DMS 273 treated with DMSO at 0.1 percent for 48 hours (cell line): ENCODE data around the gene DCDC1.
"Not testable (repeated sequence)": the region's sequence is repeated elsewhere in the genome, so short reads cannot be mapped to it uniquely, and the experiment has no call there.

ENCODE experiments used
- DNase-seq: peaks from one replicate; lab custom pipeline; 2025; lab: John Stamatoyannopoulos, UW

DCDC1 gene

GRCh38 chr11:31328697-31329096 lies 40.8 kb downstream of the DCDC1 start:
- DNase-seq: no peak

- DNase-seq: no peak
Measured at GRCh38 chr11:31327417-31327816, 42.1 kb downstream of the DCDC1 start.

DNA sequence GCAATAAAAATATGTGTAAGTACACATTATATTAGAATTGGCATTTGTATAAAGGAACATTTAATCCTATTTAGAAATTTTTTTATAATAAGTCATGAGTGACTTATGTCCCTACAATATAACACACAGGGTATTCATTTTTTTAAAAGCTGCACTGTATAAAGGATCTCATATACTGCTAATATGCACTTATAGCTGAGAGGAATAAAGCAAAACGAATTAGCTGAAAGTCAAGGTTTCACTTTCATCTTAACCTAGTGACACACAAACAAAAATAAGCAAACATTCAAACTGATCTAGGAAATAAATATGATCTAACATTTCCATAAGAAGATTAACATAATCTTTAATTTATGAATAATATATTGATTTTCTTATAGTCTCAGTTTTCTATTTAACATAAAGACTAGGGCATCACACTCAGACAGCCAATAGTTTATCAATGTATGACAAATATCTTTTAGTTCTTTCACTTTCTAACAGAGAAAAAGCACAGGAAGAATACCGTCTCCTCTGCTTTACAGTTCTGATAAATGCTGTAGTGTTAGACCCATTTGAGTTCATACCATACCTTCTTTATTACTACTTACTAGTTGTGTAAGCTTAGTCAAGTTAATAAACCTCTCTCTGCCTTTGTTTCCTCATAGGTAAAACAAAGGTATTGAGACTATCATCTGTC lies 42.9 kb downstream of the DCDC1 start:
- no peak for DNase-seq

GRCh38 chr11:31325160-31325559 lies 44.4 kb downstream of the DCDC1 start:
- no peak for DNase-seq

DNA sequence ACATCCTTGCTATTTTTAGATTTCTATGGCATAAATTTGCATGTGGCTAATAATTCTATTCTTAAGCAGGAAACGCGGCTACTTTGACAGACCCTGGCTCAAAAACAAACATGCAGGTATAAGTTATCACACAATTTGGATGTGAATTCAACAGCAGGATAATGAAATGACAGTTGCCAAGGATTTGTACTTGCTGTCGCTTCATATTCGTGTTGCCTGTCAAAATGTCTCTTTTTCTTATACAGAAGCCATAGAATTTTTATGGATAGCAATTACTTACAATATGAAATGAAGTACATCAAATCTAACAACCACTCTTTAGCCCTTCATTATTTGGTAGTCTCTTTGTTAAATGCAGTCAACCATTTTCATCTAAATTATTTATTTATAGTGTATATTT lies 46.4 kb downstream of the DCDC1 start:
- DNase-seq: no peak

GRCh38 chr11:31321494-31321893 lies 48.0 kb downstream of the DCDC1 start:
- DNase-seq: not testable (repeated sequence)

DNA sequence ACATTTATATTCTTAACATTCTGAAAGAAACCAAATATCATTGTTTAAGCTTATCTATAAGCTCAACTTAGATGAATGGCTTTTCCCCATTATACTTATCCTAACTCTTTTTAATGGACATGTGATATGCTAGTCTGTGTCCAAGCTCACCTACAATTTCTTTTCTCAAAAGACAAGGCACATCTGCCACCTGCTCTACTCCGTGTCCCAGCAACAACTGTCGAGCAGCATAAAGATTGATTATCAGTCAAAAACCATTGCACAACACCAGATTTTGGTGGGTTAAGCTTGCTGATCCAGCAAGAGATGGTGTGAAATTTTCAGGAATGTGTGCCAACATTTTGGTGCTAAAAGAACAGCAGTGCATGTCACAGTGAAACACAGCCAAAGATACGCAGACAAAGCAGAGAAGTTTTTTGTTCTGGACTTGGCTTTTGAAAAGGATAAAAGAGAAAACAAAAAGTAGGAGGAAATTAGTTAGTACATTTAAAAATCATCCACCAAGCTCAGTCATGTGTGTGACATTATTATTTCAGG lies 65.8 kb downstream of the DCDC1 start:
- DNase-seq: peak; percentile 55

- DNase-seq: no peak
Measured at GRCh38 chr11:31301549-31302510, 67.7 kb downstream of the DCDC1 start.

DNA sequence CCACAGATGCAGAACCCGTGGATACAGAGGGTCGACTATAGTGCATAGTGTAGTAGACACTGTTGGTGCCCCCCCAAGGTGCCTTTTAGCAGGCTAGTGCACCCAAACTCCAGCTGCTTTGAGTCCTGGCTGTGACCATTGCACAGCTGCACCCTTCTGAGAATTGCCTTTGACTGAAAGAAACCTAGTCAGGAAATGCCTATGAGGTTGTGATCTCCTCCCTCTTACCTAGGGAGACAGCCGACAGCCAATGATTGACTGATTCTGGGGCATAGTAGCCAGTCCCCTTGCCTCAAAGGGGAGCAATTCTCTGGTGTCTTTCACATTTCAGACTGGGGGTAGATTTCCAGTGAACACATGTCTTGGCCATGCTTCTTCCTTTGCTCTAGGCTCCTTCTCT lies 74.2 kb downstream of the DCDC1 start:
- DNase-seq: no peak

DNA sequence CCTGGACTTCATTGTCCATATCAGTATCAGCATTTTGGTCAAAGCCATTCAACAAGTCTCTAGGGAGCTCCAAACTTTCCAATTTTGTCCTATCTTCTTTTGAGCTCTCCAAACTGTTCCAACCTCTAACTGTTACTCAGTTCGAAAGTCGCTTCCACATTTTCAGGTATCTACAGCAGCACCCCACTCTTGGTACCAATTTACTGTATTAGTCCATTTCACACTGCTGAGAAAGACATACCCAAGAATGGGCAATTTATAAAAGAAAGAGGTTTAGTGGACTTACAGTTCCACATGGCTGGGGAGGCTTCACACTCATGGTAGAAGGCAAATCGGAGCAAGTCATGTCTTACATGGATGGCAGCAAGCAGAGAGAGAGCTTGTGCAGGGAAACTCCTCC lies 96.0 kb downstream of the DCDC1 start:
- DNase-seq: not testable (repeated sequence)

- DNase-seq: no peak
Measured at GRCh38 chr11:31267720-31268119, 101.8 kb downstream of the DCDC1 start.

DNA sequence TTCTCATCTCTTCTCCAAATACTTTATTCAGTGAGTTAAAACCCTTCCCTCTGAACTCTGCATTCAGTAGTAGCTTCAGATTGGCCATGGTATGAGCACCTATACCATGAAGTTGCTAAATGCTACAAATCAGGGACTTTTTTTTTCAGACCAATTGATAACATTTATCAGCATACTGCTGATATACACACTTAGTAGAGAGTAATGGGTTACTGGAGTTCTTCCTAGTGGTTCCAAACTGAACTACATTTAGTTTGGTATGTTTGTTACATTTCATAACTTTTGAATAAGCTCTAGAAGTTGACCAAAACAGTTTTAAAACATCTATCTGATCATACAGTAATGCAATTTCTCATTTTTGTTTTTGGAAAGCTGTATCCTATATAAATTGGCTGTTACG lies 104.7 kb downstream of the DCDC1 start:
- no peak for DNase-seq

- DNase-seq: no peak
Measured at GRCh38 chr11:31262761-31263160, 106.8 kb downstream of the DCDC1 start.

- peak; percentile 44 for DNase-seq
Measured at GRCh38 chr11:31259797-31260196, 109.7 kb downstream of the DCDC1 start.

DNA sequence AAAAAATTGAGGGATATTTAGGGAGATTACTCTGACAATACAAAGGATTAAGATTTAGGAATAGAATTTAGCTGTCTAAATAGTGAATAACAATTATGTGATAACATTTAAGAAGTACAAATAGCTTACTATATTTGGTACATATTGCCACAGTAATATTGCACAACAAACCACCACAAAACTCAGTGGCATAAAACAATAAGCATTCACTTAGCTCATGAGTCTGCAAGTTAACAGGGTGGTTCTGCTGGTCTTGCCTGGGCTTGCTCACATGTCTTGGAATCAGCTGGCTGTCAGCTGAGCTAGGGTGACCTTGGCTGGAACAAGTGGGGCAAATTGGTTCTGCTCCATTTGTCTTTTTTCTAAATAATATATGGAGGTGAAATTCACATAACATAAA lies 115.1 kb downstream of the DCDC1 start:
- no peak for DNase-seq

DNA sequence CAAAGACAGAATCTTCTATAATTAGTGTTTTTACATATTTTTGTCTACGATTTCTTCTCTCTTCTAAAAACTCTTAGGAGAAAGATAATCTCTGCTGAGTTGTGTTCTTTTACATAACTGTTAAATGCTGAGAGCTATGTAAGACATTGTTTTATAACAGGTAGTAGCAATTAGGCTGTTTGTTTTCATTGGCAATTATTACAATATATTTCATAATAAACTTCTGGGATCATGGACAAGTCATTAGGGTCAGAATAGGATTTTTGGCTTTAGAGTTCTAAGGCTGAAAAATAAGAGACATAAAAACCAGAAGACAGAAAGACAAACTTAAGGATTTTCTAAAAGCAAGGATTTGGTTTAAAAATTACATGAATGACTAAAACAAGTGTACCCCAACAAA lies 120.8 kb downstream of the DCDC1 start:
- DNase-seq: no peak

GRCh38 chr11:31247321-31247720 lies 122.2 kb downstream of the DCDC1 start:
- no peak for DNase-seq

- DNase-seq: no peak
Measured at GRCh38 chr11:31246451-31247165, 122.9 kb downstream of the DCDC1 start.

DNA sequence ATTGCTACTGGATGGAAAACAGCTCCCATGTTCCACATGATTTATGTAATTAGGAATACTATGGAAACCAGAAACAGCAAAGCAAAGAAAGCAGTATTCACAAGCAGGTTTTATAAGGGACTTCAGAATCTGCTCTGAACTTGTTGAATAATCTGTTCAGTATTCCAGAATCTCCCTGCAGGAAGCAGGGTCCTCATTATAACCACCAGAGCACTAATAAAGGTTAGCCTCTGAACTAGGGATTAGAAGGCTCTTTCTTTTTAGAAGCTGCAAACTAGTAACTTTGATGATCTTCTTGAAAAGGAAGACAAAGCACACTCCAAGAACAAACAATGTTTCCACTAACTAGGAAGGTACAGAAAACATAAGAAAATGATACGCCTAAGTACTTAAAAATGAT lies 125.8 kb downstream of the DCDC1 start:
- no peak for DNase-seq

- peak; percentile 39 for DNase-seq
Measured at GRCh38 chr11:31240340-31240904, 129.1 kb downstream of the DCDC1 start.

- DNase-seq: no peak
Measured at GRCh38 chr11:31237819-31238760, 131.4 kb downstream of the DCDC1 start.
